Stimulated activated CD4-positive, alpha-beta T cell treated with anti-CD3 and anti-CD28 coated beads, Interleukin-4, amount 100 ng/mL, for 1 hour (primary cell): ENCODE data around the gene AP3M1.

Experiments used
- DNase-seq: peaks from one replicate; pipeline ENCODE4 v3.0.0-alpha.2; 2020

Gene AP3M1

DNA sequence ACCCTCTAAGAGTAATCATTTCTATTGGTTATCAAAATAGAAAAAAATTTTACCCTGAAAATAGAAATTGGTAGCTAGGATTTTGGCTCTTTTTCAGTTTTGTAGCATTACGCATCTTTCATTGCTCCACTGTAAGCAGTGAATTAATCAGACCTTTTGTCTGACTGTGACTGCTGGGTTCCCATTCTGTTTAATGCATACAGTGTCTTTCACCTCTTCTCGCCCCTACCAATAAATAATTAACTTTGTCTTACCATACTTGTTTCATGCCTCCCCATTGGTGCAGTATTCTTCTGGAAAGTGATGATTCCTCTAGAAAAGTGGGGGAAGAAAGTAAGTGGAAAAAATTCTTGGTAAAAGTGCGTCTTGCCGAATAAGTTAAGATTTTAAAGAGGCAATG is 73.2 kb downstream of the AP3M1 start:
- no peak for DNase-seq

DNA sequence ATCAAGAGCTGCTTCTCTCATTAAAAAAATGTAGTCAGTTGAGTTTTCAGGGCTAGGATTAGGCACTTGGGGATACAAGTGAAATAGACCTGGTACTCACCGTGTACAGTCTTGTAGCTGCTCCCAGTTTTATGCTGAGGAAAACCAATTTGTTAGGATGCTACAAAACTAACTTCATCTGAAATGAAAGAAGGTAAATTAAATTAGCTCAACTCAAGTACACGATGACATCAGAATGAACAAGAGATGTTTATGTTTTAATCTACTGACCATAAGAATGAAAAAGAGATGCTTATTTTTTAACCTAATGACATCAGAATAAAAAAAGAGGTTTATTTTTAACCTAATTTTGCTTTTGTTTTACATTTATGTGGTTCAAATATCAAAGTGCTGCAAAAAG is 73.7 kb downstream of the AP3M1 start:
- DNase-seq: no peak

DNA sequence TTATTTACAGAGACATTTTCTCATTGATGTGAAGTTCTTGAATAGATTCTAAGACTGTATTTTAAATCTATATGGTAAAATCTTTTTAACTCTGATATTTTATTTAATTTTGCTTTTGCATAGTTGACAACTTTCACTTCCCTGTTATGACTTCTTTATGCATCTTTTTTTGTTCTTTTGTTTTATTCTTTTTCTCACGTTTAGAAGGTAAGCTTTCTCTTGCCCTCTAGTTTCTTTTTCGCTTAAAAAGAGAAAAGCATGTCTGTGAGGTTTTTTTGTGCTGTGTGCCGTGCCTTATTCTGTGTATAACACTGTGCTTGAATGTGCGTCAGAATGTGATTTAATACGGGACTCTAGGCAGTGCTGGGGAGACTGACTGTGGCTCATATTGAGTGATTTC is 74.7 kb downstream of the AP3M1 start:
- no peak for DNase-seq

DNA sequence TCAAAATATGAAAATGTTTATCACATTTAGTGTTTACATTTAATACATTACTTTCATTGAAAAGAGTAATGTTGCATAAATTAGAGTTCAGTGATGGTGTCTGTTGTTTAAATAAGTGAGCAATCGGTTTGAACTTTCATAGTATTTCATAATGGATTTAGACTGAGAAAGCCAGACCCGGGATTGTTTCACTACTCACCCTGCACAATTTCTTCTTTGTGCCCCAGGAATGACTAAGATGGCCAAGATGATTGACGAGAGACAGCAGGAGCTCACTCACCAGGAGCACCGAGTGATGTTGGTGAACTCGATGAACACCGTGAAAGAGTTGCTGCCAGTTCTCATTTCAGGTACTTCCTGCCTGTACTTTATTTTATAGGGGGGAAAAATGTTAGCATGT is 78.1 kb downstream of the AP3M1 start:
- no peak for DNase-seq

DNA sequence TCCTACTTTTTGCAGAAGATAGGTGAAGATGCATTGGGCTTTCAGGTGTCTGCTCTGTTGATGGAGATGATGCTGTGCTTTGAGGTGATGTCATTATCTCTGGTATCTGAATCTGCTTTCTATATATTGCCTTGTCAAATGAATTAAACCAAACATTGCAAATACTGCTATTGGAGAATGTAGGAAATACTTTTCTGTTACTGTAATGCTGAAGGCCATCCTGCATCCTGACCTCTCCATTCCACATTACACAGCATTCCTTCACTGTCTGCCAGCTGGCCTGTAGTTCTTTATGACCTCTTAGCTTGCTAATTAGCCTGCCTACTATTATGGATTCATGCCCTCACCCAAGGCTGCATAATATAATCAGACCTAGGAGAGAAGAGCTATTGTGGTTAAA is 79.5 kb downstream of the AP3M1 start:
- no peak for DNase-seq
